GM21381 (cell line): ENCODE data around the gene POLN.

Experiments
- ATAC-seq: cut with Tn5 transposase; IDR thresholded peaks from one replicate; pipeline ENCODE4 v1.9.1; 2021; ENCODE audit warnings: mild to moderate bottlenecking, moderate library complexity; ENCODE audit not compliant: unreplicated experiment

Gene POLN

GRCh38 chr4:2073808-2074481, 168.0 kb downstream of the POLN start:
- no peak for ATAC-seq

- ATAC-seq, result no peak
Observed at GRCh38 chr4:2072971-2073807, 168.7 kb downstream of the POLN start.

- no peak for ATAC-seq
Observed at GRCh38 chr4:2071912-2072867, 169.7 kb downstream of the POLN start.

- ATAC-seq, result no peak
Observed at GRCh38 chr4:2071252-2071911, 170.5 kb downstream of the POLN start.

GRCh38 chr4:2070421-2071251, 171.3 kb downstream of the POLN start:
- ATAC-seq, result no peak

GRCh38 chr4:2069986-2070385, 171.9 kb downstream of the POLN start:
- no peak for ATAC-seq

- ATAC-seq, result no peak
Observed at GRCh38 chr4:2069161-2069971, 172.6 kb downstream of the POLN start.

GRCh38 chr4:2068566-2068965, 173.4 kb downstream of the POLN start:
- no peak for ATAC-seq

GRCh38 chr4:2068198-2068470, 173.8 kb downstream of the POLN start:
- ATAC-seq, result no peak

GRCh38 chr4:2067446-2068197, 174.3 kb downstream of the POLN start:
- no peak for ATAC-seq

GRCh38 chr4:2066571-2067445, 175.1 kb downstream of the POLN start:
- no peak for ATAC-seq

GRCh38 chr4:2066011-2066551, 175.8 kb downstream of the POLN start:
- no peak for ATAC-seq

GRCh38 chr4:2065106-2065930, 176.6 kb downstream of the POLN start:
- no peak for ATAC-seq

GRCh38 chr4:2064276-2064991, 177.5 kb downstream of the POLN start:
- ATAC-seq, result no peak

- ATAC-seq, result no peak
Observed at GRCh38 chr4:2063557-2064275, 178.2 kb downstream of the POLN start.
